Adrenal gland (tissue), 5 donors: ENCODE results near the gene ARHGAP30.
A peak's percentile ranks its signal among the peaks of the same experiment; 100 is the strongest.

Experiments
- CTCF ChIP-seq, 6 experiments: fragments of 450-650 bp in 4 of 6; fragments of 200-600 bp in 2 of 6; sonication (generic) in 1 of 6; IDR thresholded peaks; 1 replicate in 5 of 6; 2 replicates in 1 of 6; pipeline versions ENCODE4 v1.5.1 to v1.8.0; 2016 to 2021; ENCODE audit warnings: antibody characterized with exemption in 6 of 6, mild to moderate bottlenecking in 2 of 6, moderate library complexity in 1 of 6
- POLR2A ChIP-seq, 2 donors: fragments of 450-650 bp; IDR thresholded peaks; one replicate each; pipeline ENCODE4 v1.6.1; 2017; ENCODE audit warnings: antibody characterized with exemption in 2 of 2, mild to moderate bottlenecking in 2 of 2, moderate library complexity in 1 of 2
- donor health status: DM: no; HTN: no; CAD: no.

GRCh38 chr1:161019751-161020495 is 49.8 kb downstream of the ARHGAP30 start:
- TF ChIP-seq CTCF (IDR thresholded peaks at IDR 0.05) (no peak), POLR2A (IDR thresholded peaks at IDR 0.05) (peak in 1 of 2 donors; percentile 29)
